K562 (cell line): Measurements from ENCODE around the gene MRPS15. TPM values are rescaled to one million over a fixed set of nuclear protein-coding genes. Genes with fewer than 3 reads are reported as not detected.

Experiments
- BRD9 ChIP-seq: fragments of 450-650 bp; IDR thresholded peaks from 2 replicates; pipeline ENCODE4 v1.6.1; 2018; ENCODE audit warnings: low read depth; ENCODE audit not compliant: partially characterized antibody
- CAMTA2 ChIP-seq: fragments of 250-450 bp; sonication (Bioruptor Pico); conservative IDR thresholded peaks from 2 replicates; pipeline ENCODE4 v1.5.1; 2022
- CBX3 ChIP-seq, 2 experiments: IDR thresholded peaks; 1 replicate in 1 of 2; 2 replicates in 1 of 2; pipeline ENCODE4 v1.6.1; 2012; ENCODE audit warnings: inconsistent platforms in 2 of 2, low read length in 2 of 2, borderline replicate concordance in 1 of 2, control low read depth in 1 of 2
- DIDO1 ChIP-seq: fragments of 450-650 bp; IDR thresholded peaks from 2 replicates; pipeline ENCODE4 v1.6.1; 2016; ENCODE audit warnings: low read depth, missing biosample characterization, missing genetic modification characterization
- EP300 ChIP-seq: IDR thresholded peaks from 2 replicates; pipeline ENCODE4 v1.6.1; 2012; ENCODE audit warnings: low read length, improper control_type of control experiment
- HNRNPH1 ChIP-seq: fragments of 200-400 bp; formaldehyde crosslinking; optimal IDR thresholded peaks from 2 replicates; pipeline ENCODE3; 2017; ENCODE audit warnings: low read depth, mild to moderate bottlenecking, low read length, moderate library complexity
- KDM5B ChIP-seq: fragments of 200-600 bp; sonication (generic); IDR thresholded peaks from 2 replicates; pipeline ENCODE4 v1.6.1; 2012; ENCODE audit warnings: low read depth, mild to moderate bottlenecking, moderate library complexity, low read length, control low read depth, inconsistent platforms; ENCODE audit not compliant: insufficient replicate concordance
- MIER1 ChIP-seq: fragments of 450-650 bp; IDR thresholded peaks from 2 replicates; pipeline ENCODE4 v1.6.1; 2016; ENCODE audit warnings: antibody characterized with exemption, mild to moderate bottlenecking, low read depth
- RBM25 ChIP-seq: fragments of 200-400 bp; formaldehyde crosslinking; IDR thresholded peaks from 2 replicates; pipeline ENCODE4 v1.6.1; 2018; ENCODE audit warnings: low read length, low read depth, moderate library complexity; ENCODE audit not compliant: severe bottlenecking
- RBM39 ChIP-seq: fragments of 200-400 bp; formaldehyde crosslinking; optimal IDR thresholded peaks from 2 replicates; pipeline ENCODE3; 2018; ENCODE audit warnings: low read depth, low read length
- SIN3B ChIP-seq: fragments of 450-650 bp; IDR thresholded peaks from 2 replicates; pipeline ENCODE4 v1.6.1; 2017; ENCODE audit warnings: low read depth, mild to moderate bottlenecking, moderate library complexity
- SLC30A9 ChIP-seq: fragments of 250-450 bp; sonication (Bioruptor Pico); IDR thresholded peaks from 2 replicates; pipeline ENCODE4 v1.8.0; 2022; ENCODE audit warnings: mild to moderate bottlenecking, moderate library complexity
- ZBTB40 ChIP-seq, 2 experiments: fragments of 450-650 bp in 1 of 2; sonication (generic) in 1 of 2; formaldehyde crosslinking in 1 of 2; IDR thresholded peaks; 2 replicates each; pipeline versions ENCODE4 v1.7.1 to v1.9.0; 2016 to 2022; ENCODE audit warnings: inconsistent platforms in 1 of 2, mild to moderate bottlenecking in 1 of 2, missing genetic modification reagents in 1 of 2
- ZFP36 ChIP-seq: fragments of 150-350 bp; IDR thresholded peaks from 2 replicates; pipeline ENCODE4 v1.6.1; 2018; ENCODE audit warnings: low read length, low read depth; ENCODE audit not compliant: partially characterized antibody
- polyA plus RNA-seq, 8 experiments: library from polyadenylated mRNA; depleted of rRNA in 4 of 8; stranded (reverse) in 5 of 8; unstranded in 3 of 8; fragments of >200 nt; fragmentation: Nextera tagmentation in 2 of 8; fragmentation: Illumina TruSeq in 1 of 8; extraction: Ambion mirVana in 2 of 8; extraction: Trizol in 1 of 8; gene quantifications; 2 replicates each; pipeline versions ENCODE4 v1.2.1 to v1.2.3, GENCODE V29; 2011 to 2014; ENCODE audit warnings: inconsistent platforms in 1 of 8, missing spikeins in 1 of 8
- total RNA-seq, 7 experiments: library from RNA; depleted of rRNA in 6 of 7; stranded (reverse); fragments of >200 nt in 6 of 7; fragmentation: Illumina TruSeq in 2 of 7; extraction: Trizol in 2 of 7; gene quantifications; 2 replicates each; pipeline versions ENCODE4 v1.2.1 to v1.2.3, GENCODE V29; 2011 to 2021; ENCODE audit warnings: low replicate concordance in 1 of 7
- TF ChIP-seq, protein P1 (sequence below), 2 experiments: fragments of 450-650 bp in 1 of 2; sonication (generic) in 1 of 2; formaldehyde crosslinking in 1 of 2; IDR thresholded peaks in 1 of 2; conservative IDR thresholded peaks in 1 of 2; 2 replicates each; pipeline versions ENCODE4 v1.6.1 to v1.8.1; 2016 to 2023; ENCODE audit warnings: mild to moderate bottlenecking in 2 of 2, moderate library complexity in 2 of 2, inconsistent platforms in 1 of 2, missing genetic modification reagents in 1 of 2
- TF ChIP-seq, protein P2 (sequence below): fragments of 250-450 bp; sonication (Bioruptor Pico); IDR thresholded peaks from 2 replicates; pipeline ENCODE4 v1.8.0; 2021; ENCODE audit warnings: mild to moderate bottlenecking, moderate library complexity

Gene MRPS15
- total and polyA plus RNA-seq, 9 of the 15 experiments (the other 6 are each of a cell fraction or from before 2014, with no cell fraction given), result 62.9 to 286 (median 149) TPM

- peak; percentile 34; the same call in 1 of the 2 replicates for TF ChIP-seq ZBTB40 (IDR thresholded peaks at IDR 0.05)
- TF ChIP-seq ZBTB40 (CRISPR knock-in tag; IDR thresholded peaks at IDR 0.05), result no peak
- TF ChIP-seq HNRNPH1, result no peak
- TF ChIP-seq, protein P1, sequence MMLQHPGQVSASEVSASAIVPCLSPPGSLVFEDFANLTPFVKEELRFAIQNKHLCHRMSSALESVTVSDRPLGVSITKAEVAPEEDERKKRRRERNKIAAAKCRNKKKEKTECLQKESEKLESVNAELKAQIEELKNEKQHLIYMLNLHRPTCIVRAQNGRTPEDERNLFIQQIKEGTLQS (IDR thresholded peaks at IDR 0.05), result peak; percentile 95
- TF ChIP-seq, protein P1 (CRISPR knock-in tag; conservative IDR thresholded peaks at IDR 0.05), result no peak
- TF ChIP-seq KDM5B, result no peak
- peak; percentile 86 for TF ChIP-seq ZFP36
- TF ChIP-seq SIN3B, result no peak
- no peak for TF ChIP-seq SLC30A9 (CRISPR knock-in tag)
- TF ChIP-seq, protein P2, sequence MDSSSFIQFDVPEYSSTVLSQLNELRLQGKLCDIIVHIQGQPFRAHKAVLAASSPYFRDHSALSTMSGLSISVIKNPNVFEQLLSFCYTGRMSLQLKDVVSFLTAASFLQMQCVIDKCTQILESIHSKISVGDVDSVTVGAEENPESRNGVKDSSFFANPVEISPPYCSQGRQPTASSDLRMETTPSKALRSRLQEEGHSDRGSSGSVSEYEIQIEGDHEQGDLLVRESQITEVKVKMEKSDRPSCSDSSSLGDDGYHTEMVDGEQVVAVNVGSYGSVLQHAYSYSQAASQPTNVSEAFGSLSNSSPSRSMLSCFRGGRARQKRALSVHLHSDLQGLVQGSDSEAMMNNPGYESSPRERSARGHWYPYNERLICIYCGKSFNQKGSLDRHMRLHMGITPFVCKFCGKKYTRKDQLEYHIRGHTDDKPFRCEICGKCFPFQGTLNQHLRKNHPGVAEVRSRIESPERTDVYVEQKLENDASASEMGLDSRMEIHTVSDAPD (CRISPR knock-in tag), result no peak
- TF ChIP-seq RBM25, result peak; percentile 91
- TF ChIP-seq BRD9, result peak; percentile 30
- no peak for TF ChIP-seq CAMTA2 (CRISPR knock-in tag)
- no peak for TF ChIP-seq EP300
- no peak; the same call in 1 of the 2 replicates for TF ChIP-seq DIDO1 (tag)
- TF ChIP-seq CBX3 (IDR thresholded peaks at IDR 0.05; ENCODE audit: borderline replicate concordance in 1 of 2, low read length in 2 of 2), result peak in 1 of 2 experiments; percentile 21; a peak in 1 of 3 replicates
- TF ChIP-seq MIER1, result no peak
- no peak for TF ChIP-seq RBM39
These were observed 15.4 kb upstream of the MRPS15 start (continued) for GRCh38 chr1:36479505-36480051.
